ENCODE measurements around the gene FAS. TPM values are rescaled to one million over a fixed set of nuclear protein-coding genes. Genes with fewer than 3 reads are reported as not detected.

Gene FAS
- total and polyA plus RNA-seq, 3 donors from 2014 or later = 9.3 to 16.2 (median 10.7) TPM

DNA sequence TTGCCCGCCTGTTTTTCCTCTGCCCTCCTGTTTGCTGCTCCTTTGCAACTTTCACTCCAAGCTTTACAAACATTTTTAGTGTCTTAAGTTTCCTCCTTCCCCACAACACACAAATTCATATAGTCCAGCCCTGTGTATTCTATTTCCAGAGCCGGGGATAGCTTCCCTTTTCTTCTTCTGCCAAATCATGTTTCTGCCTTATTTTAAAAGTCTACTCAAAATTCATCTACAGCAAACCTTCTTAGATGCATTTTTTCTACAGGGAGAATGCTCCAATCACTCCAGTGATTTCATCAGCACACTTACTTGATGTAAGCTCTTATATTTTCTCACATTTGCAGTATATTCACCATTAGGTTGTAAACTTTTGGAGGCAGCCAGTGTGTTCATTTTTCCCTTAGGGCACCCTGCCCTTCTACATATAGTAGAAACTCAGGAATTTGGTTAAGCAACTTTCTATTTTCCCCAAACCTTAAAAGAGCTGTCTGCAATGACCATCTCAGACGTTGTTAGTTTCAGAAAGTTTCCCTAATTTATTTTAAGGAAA is 25.7 kb upstream of the FAS start:
- WGBS, 2 donors = 58 to 65% methylated on average over 3 of the region's 3 CpGs
- H3K27me3 ChIP-seq = no peaks in the 10 kb centered on the region
- no peaks in the 10 kb centered on the region for H3K36me3 ChIP-seq (ENCODE audit: low read depth, missing control alignments)
- intact Hi-C loops (cut with DNase I; ENCODE audit: low total_unique reads) = no loop called here
- DNase-seq = no peak
- no peaks in the 10 kb centered on the region for H3K4me1 ChIP-seq
- TF ChIP-seq POLR2A (IDR thresholded peaks at IDR 0.05) = no peak
- TF ChIP-seq, protein P1, sequence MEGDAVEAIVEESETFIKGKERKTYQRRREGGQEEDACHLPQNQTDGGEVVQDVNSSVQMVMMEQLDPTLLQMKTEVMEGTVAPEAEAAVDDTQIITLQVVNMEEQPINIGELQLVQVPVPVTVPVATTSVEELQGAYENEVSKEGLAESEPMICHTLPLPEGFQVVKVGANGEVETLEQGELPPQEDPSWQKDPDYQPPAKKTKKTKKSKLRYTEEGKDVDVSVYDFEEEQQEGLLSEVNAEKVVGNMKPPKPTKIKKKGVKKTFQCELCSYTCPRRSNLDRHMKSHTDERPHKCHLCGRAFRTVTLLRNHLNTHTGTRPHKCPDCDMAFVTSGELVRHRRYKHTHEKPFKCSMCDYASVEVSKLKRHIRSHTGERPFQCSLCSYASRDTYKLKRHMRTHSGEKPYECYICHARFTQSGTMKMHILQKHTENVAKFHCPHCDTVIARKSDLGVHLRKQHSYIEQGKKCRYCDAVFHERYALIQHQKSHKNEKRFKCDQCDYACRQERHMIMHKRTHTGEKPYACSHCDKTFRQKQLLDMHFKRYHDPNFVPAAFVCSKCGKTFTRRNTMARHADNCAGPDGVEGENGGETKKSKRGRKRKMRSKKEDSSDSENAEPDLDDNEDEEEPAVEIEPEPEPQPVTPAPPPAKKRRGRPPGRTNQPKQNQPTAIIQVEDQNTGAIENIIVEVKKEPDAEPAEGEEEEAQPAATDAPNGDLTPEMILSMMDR (IDR thresholded peaks at IDR 0.05) = no peak
- no peak overlapping the region for H3K27ac ChIP-seq
- no peaks in the 10 kb centered on the region for H3K9me3 ChIP-seq
- no peak overlapping the region for H3K4me3 ChIP-seq

DNA sequence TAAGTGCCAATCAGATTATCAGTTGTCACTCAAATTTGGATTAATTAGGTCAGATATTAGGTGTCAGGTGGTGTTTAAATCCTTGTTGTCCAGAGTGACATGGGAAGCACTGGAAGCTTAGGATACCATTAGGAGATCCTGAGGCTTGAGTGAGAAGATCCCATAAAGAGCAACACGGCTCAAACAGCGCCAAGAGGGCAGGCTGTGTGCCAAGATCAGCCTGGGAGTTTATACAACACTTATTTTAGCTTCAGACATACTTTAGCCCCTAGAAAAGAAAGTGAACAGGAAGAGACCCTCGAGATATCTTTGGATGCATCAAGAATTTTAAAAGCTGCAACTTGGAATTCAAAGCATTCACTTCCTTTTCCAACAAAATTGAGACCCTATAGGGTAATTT is 23.8 kb upstream of the FAS start:
- peaks cover 9% of the 10 kb centered on the region for H3K4me1 ChIP-seq
- H3K27me3 ChIP-seq = no peaks in the 10 kb centered on the region
- no peaks in the 10 kb centered on the region for H3K36me3 ChIP-seq (ENCODE audit: low read depth, missing control alignments)
- DNase-seq = peak; percentile 44
- no peak overlapping the region for H3K4me3 ChIP-seq
- intact Hi-C loops (cut with DNase I; ENCODE audit: low total_unique reads) = no loop called here
- no peaks in the 10 kb centered on the region for H3K9me3 ChIP-seq
- no peak overlapping the region for H3K27ac ChIP-seq
- TF ChIP-seq POLR2A (IDR thresholded peaks at IDR 0.05) = no peak
- TF ChIP-seq, protein P1 (IDR thresholded peaks at IDR 0.05) = no peak
- WGBS, 2 donors = 53 to 67% methylated on average over 3 of the region's 3 CpGs

DNA sequence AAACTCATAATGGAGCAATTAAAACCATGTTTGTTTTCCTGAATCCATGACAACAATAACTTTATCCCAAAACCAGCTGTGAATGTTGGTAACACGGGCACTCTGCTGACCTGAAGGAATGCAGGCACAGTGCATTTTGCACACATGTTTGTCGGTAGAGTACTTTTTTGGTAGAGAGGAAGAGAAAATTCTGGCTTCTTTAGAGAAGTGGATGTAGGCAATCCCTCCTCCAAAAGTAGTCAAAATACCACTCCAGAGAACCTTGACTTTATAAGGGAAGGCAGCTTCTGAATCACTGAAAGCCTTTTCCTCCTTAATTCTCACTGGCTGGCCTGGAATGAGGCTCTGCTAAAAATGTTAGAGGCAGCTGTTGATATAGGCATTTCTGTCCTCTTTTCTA is 22.2 kb upstream of the FAS start:
- intact Hi-C loops (cut with DNase I; ENCODE audit: low total_unique reads) = no loop called here
- Histone ChIP-seq H3K36me3 (ENCODE audit: low read depth, missing control alignments) (no peaks in the 10 kb centered on the region), H3K27ac (peak overlapping the region in 1 of 2 donors; percentile 50), H3K27me3 (no peaks in the 10 kb centered on the region), H3K9me3 (no peaks in the 10 kb centered on the region), H3K4me3 (no peak overlapping the region), H3K4me1 (peaks cover 9% of the 10 kb centered on the region)
- TF ChIP-seq POLR2A (IDR thresholded peaks at IDR 0.05) = no peak
- TF ChIP-seq, protein P1 (IDR thresholded peaks at IDR 0.05) = no peak
- 49 to 57% methylated on average over 2 of the region's 2 CpGs for WGBS, 2 donors
- DNase-seq = no peak

DNA sequence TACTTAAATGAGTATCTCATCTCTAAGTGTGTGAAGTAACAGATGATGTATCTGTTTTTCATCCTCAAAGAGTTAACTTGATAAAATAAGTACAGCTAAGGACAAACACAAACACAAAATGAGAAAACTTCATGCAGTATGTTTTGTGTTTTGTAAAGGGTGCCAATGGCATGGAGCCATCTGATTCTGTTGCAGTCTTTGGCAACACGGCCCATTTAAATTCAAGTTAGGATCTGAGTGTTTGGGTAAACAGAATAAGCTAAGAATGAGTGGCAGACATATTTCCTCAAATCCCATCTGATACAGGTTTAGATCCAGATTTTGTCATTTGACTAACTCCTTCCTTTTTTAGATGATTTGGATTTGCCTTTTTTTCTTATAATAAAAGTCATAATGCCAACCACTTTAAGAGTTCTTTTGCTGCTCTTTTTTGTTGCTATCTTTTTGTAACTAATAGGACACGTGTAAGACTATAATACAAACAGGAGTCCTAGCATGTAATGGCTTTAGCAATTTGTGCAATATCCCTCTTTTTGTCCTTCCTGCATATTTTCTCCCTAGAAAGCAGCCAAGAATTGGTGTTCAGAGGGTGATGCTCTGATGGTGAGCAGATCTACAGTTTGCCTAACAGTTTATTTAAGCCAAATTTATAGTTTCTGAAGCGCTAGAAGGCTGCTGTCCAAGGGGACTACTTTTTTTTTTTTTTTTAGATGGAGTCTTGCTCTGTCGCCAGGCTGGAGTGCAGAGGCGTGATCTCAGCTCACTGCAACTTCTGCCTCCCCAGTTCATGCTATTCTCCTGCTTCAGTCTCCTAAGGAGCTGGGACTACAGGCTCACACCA is 19.2 kb upstream of the FAS start:
- Histone ChIP-seq H3K4me1 (peaks cover 12% of the 10 kb centered on the region), H3K9me3 (no peaks in the 10 kb centered on the region), H3K27me3 (no peaks in the 10 kb centered on the region), H3K36me3 (ENCODE audit: low read depth, missing control alignments) (no peaks in the 10 kb centered on the region), H3K27ac (peak overlapping the region in 1 of 2 donors; percentile 72), H3K4me3 (no peak overlapping the region)
- TF ChIP-seq, protein P1 (IDR thresholded peaks at IDR 0.05) = no peak
- TF ChIP-seq POLR2A (IDR thresholded peaks at IDR 0.05) = no peak
- WGBS, 2 donors = 57 to 63% methylated on average over 5 of the region's 5 CpGs
- no peak for DNase-seq
- intact Hi-C loops (cut with DNase I; ENCODE audit: low total_unique reads) = no loop called here
